Naive thymus-derived CD4-positive, alpha-beta T cell (primary cell): Measurements from ENCODE around the gene NTM. TPM values are rescaled to one million over a fixed set of nuclear protein-coding genes. Genes with fewer than 3 reads are reported as not detected.

Experiments
- ATAC-seq: fragments of 150-1000 bp; cut with Tn5 transposase; 2 replicates; pipeline ENCODE4 v1.10.0; 2021; ENCODE audit warnings: mild to moderate bottlenecking, moderate library complexity
- CTCF ChIA-PET: fragments of 350-600 bp; sonication (Branson Sonifier 250); formaldehyde crosslinking; loops from one replicate; lab custom pipeline; 2021; ENCODE audit warnings: antibody characterized with exemption; lab: Charles Lee
- POLR2A ChIA-PET: fragments of 350-600 bp; sonication (Branson Sonifier 250); formaldehyde crosslinking; loops from one replicate; lab custom pipeline; 2021; ENCODE audit warnings: antibody characterized with exemption, inconsistent platforms; lab: Charles Lee
- DNase-seq, 9 donors: peaks; one replicate each; pipeline versions ENCODE4 v3.0.0 to v3.0.0-alpha.2; 2020 to 2022; ENCODE audit warnings: mixed read lengths in 1 of 9
- H3K27ac ChIP-seq: one replicate; pipeline ENCODE4 v1.7.0; 2013; ENCODE audit warnings: mild to moderate bottlenecking, low read depth, low read length, moderate library complexity
- H3K27me3 ChIP-seq, 2 donors: one replicate each; pipeline ENCODE4 v1.7.0; 2013; ENCODE audit warnings: low read length in 2 of 2, mild to moderate bottlenecking in 2 of 2, moderate library complexity in 2 of 2; ENCODE audit not compliant: control insufficient read depth in 2 of 2, insufficient read depth in 2 of 2
- H3K36me3 ChIP-seq, 3 experiments: 1 replicate in 2 of 3; 2 replicates in 1 of 3; pipeline ENCODE4 v1.7.0; 2013; ENCODE audit warnings: low read length in 3 of 3, mild to moderate bottlenecking in 3 of 3, moderate library complexity in 1 of 3; ENCODE audit not compliant: insufficient read depth in 3 of 3, control insufficient read depth in 2 of 3
- H3K4me1 ChIP-seq, 2 donors: one replicate each; pipeline ENCODE4 v1.7.0; 2013; ENCODE audit warnings: low read length in 2 of 2, mild to moderate bottlenecking in 2 of 2, moderate library complexity in 1 of 2; ENCODE audit not compliant: control insufficient read depth in 2 of 2, insufficient read depth in 2 of 2
- H3K4me3 ChIP-seq: 2 replicates; pipeline ENCODE4 v1.7.0; 2013; ENCODE audit warnings: mild to moderate bottlenecking, low read length
- H3K9me3 ChIP-seq, 3 experiments: 1 replicate in 2 of 3; 2 replicates in 1 of 3; pipeline ENCODE4 v1.7.0; 2013; ENCODE audit warnings: low read length in 3 of 3; ENCODE audit not compliant: control insufficient read depth in 2 of 3
- H3K27ac Mint-ChIP-seq, 9 donors: one replicate each; pipeline ENCODE4 v1.8.0; 2020 to 2022; ENCODE audit warnings: mixed read lengths in 9 of 9, mild to moderate bottlenecking in 8 of 9, moderate library complexity in 5 of 9, inconsistent platforms in 2 of 9
- H3K27me3 Mint-ChIP-seq, 5 donors: one replicate each; pipeline ENCODE4 v1.8.0; 2021 to 2022; ENCODE audit warnings: mixed read lengths in 5 of 5, mild to moderate bottlenecking in 1 of 5
- H3K36me3 Mint-ChIP-seq, 5 donors: one replicate each; pipeline ENCODE4 v1.8.0; 2020 to 2022; ENCODE audit warnings: mixed read lengths in 5 of 5, mild to moderate bottlenecking in 3 of 5, inconsistent platforms in 1 of 5
- H3K4me1 Mint-ChIP-seq, 7 donors: one replicate each; pipeline ENCODE4 v1.8.0; 2020 to 2022; ENCODE audit warnings: mixed read lengths in 7 of 7, mild to moderate bottlenecking in 3 of 7, inconsistent platforms in 1 of 7
- H3K4me3 Mint-ChIP-seq, 10 donors: one replicate each; pipeline ENCODE4 v1.8.0; 2020 to 2022; ENCODE audit warnings: mild to moderate bottlenecking in 10 of 10, mixed read lengths in 10 of 10, moderate library complexity in 6 of 10, inconsistent platforms in 2 of 10
- H3K9me3 Mint-ChIP-seq, 11 donors: one replicate each; pipeline ENCODE4 v1.8.0; 2020 to 2022; ENCODE audit warnings: mixed read lengths in 11 of 11, mild to moderate bottlenecking in 4 of 11, inconsistent platforms in 1 of 11, moderate library complexity in 1 of 11
- intact Hi-C, 2 donors: fragments of 100-400 bp; cut with micrococcal nuclease; formaldehyde crosslinking; loops; one replicate each; pipeline ENCODE4 v1.15.1; 2023
- polyA plus RNA-seq, 2 donors: library from polyadenylated mRNA; unstranded; fragments of 300-500 nt; fragmentation: Illumina TruSeq; gene quantifications; one replicate each; pipeline ENCODE4 v1.2.3, GENCODE V29; 2021
- total RNA-seq, 6 experiments: library from RNA in 5 of 6; stranded (reverse) in 5 of 6; gene quantifications; 1 replicate in 5 of 6; 2 replicates in 1 of 6; pipeline ENCODE4 v1.2.3 and lab custom pipeline; 2021 to 2026

Gene NTM
- total and polyA plus RNA-seq, 7 experiments from 2014 or later, result not detected

DNA sequence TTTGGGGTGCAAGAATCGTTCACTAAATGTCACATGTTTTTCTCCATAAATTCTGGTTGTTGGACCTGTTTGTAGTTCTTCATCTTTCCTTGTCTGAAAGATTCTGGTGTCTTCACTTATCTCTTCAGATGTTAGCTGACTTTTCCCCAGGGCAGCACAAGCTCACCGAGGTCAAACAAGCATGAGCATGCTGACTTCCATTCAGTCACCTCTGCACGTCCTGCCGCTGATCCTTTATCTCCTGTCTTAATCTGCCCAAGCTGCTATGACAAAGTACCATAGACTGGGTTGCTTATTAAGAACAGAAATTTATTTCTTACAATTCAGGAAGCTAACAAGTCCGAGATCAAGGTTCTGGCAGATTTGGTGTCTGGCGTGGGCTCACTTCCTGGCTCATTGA is 800.6 kb downstream of the NTM start:
- H3K4me1 Mint-ChIP-seq, result no peaks in the 10 kb centered on the region
- Histone ChIP-seq H3K27ac (no peak overlapping the region), H3K9me3 (no peaks in the 10 kb centered on the region), H3K4me3 (no peak overlapping the region), H3K27me3 (no peaks in the 10 kb centered on the region), H3K4me1 (no peaks in the 10 kb centered on the region), H3K36me3 (no peaks in the 10 kb centered on the region)
- H3K27me3 Mint-ChIP-seq, result peaks cover 0 to 10% (median 0%) of the 10 kb centered on the region in 5 donors
- H3K9me3 Mint-ChIP-seq, result peaks cover 2 to 19% (median 7%) of the 10 kb centered on the region in 11 donors
- no peak for ATAC-seq
- H3K36me3 Mint-ChIP-seq, result no peaks in the 10 kb centered on the region
- ChIA-PET POLR2A (no interaction called here), CTCF (no interaction called here)
- intact Hi-C loops, result no loop called here
- DNase-seq, result no peak
- H3K4me3 Mint-ChIP-seq, result no peak overlapping the region
- no peak overlapping the region for H3K27ac Mint-ChIP-seq

DNA sequence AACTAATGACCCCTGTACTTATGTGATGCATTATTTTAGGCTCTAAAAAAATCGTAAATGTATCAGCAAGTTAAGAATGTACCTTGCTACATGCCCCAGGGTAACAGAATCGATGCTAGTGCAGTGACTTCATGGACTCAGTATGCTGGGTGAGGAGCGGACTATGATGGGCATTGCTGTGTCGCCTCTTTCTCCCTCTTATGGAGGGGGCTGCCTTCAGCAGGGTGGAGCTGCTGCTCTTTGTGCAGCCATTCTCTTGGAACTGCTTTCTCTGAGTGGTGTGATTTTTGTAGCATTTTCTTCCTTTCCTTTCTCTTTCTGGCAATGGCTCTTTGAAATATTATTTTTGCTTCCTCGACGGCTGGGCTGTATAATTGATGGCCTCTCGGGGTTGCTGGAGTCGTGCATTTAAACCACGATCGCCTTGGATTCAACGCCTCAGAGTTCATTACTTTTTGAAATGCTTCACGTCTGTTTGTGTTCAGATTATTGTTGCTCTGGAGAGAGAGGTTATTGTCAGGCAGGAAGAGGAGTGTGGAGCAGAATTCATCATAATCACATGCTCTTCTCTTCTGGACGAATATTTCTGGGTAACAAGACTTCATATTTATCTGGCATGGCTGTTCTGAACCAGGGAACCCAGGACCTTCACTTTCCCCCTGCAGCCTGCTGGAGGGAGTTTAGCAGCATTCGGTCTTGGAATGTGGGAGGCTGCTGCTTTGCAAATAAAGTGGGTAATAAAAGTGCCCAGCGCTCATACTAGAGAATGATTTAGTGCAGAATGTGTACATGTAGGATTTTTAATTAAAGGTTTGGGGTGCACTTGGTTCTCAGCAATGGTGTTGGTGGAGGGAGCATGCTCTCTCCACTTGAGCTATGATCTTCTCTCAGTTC is 804.2 kb downstream of the NTM start:
- ChIA-PET POLR2A (no interaction called here), CTCF (no interaction called here)
- no peaks in the 10 kb centered on the region for H3K4me1 ChIP-seq
- no peak overlapping the region for H3K4me3 Mint-ChIP-seq
- H3K36me3 Mint-ChIP-seq, result no peaks in the 10 kb centered on the region
- H3K9me3 Mint-ChIP-seq, result peaks cover 1 to 27% (median 7%) of the 10 kb centered on the region in 11 donors
- ATAC-seq (no peak), DNase-seq (no peak)
- no peaks in the 10 kb centered on the region for H3K27me3 ChIP-seq
- H3K4me1 Mint-ChIP-seq, result no peaks in the 10 kb centered on the region
- H3K36me3 ChIP-seq, result no peaks in the 10 kb centered on the region
- peaks cover 0 to 10% (median 0%) of the 10 kb centered on the region in 5 donors for H3K27me3 Mint-ChIP-seq
- intact Hi-C loops, result no loop called here
- H3K4me3 ChIP-seq, result no peak overlapping the region
- no peaks in the 10 kb centered on the region for H3K9me3 ChIP-seq
- H3K27ac ChIP-seq, result no peak overlapping the region
- H3K27ac Mint-ChIP-seq, result no peak overlapping the region

- Histone ChIP-seq H3K9me3 (no peaks in the 10 kb centered on the region), H3K27me3 (no peaks in the 10 kb centered on the region), H3K4me1 (no peaks in the 10 kb centered on the region), H3K27ac (no peak overlapping the region), H3K4me3 (no peak overlapping the region), H3K36me3 (no peaks in the 10 kb centered on the region)
- H3K9me3 Mint-ChIP-seq, result peaks cover 1 to 17% (median 6%) of the 10 kb centered on the region in 11 donors
- intact Hi-C loops, result no loop called here
- ChIA-PET POLR2A (no interaction called here), CTCF (no interaction called here)
- DNase-seq (no peak), ATAC-seq (no peak)
- no peak overlapping the region for H3K4me3 Mint-ChIP-seq
- peaks cover 0 to 10% (median 0%) of the 10 kb centered on the region in 5 donors for H3K27me3 Mint-ChIP-seq
- H3K36me3 Mint-ChIP-seq, result no peaks in the 10 kb centered on the region
- no peak overlapping the region for H3K27ac Mint-ChIP-seq
- H3K4me1 Mint-ChIP-seq, result no peaks in the 10 kb centered on the region
Measured at GRCh38 chr11:132177106-132177505, 806.7 kb downstream of the NTM start.

DNA sequence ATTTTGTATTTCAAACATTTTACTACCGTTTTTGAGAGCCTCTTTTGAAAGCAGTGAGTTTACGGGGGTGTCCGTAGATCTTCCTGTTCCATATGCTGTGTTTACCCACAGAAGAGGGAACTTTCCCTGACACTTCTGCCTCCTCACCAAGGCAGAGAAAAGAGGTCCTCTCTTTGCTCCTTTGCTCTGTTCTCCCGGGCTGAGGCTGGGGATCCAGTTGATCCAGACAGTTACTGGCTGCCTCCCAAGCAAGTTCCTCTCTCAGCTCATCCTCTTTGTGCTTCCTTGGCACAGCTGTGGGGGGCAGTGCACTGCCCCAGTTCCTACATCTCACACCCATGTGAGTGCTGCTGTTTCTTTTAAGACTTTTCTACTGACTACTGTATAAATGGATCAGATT is 813.7 kb downstream of the NTM start:
- Mint-ChIP-seq H3K4me3 (no peak overlapping the region), H3K4me1 (no peaks in the 10 kb centered on the region), H3K27ac (no peak overlapping the region), H3K36me3 (peaks cover 0 to 4% (median 0%) of the 10 kb centered on the region in 5 donors), H3K9me3 (peaks cover 0 to 19% (median 4%) of the 10 kb centered on the region in 11 donors), H3K27me3 (peaks cover 0 to 11% (median 0%) of the 10 kb centered on the region in 5 donors)
- CTCF ChIA-PET, result no interaction called here
- no peaks in the 10 kb centered on the region for H3K9me3 ChIP-seq
- DNase-seq (no peak), ATAC-seq (no peak)
- H3K36me3 ChIP-seq, result no peaks in the 10 kb centered on the region
- H3K27ac ChIP-seq, result no peak overlapping the region
- POLR2A ChIA-PET, result no interaction called here
- intact Hi-C loops, result loop anchor here in 1 of 2 donors (10.0 kb wide), 1 partner anchor 61 kb away; no protein-coding TSS in a partner anchor
- no peak overlapping the region for H3K4me3 ChIP-seq
- no peaks in the 10 kb centered on the region for H3K27me3 ChIP-seq
- no peaks in the 10 kb centered on the region for H3K4me1 ChIP-seq

- Mint-ChIP-seq H3K36me3 (peaks cover 0 to 7% (median 0%) of the 10 kb centered on the region in 5 donors), H3K4me1 (no peaks in the 10 kb centered on the region), H3K27me3 (peaks cover 0 to 19% (median 0%) of the 10 kb centered on the region in 5 donors), H3K27ac (no peak overlapping the region), H3K4me3 (no peak overlapping the region), H3K9me3 (peaks cover 0 to 19% (median 0%) of the 10 kb centered on the region in 11 donors)
- Histone ChIP-seq H3K9me3 (no peaks in the 10 kb centered on the region), H3K27ac (no peak overlapping the region), H3K27me3 (no peaks in the 10 kb centered on the region), H3K4me1 (no peaks in the 10 kb centered on the region), H3K36me3 (no peaks in the 10 kb centered on the region), H3K4me3 (no peak overlapping the region)
- DNase-seq (no peak), ATAC-seq (no peak)
- ChIA-PET POLR2A (no interaction called here), CTCF (interaction anchor here (0.6 kb wide), 1 partner anchor 44 kb away, joined by 3 read pairs; no protein-coding TSS in a partner anchor)
- intact Hi-C loops, result loop anchor here in 1 of 2 donors (10.0 kb wide), 1 partner anchor 59 kb away; no protein-coding TSS in a partner anchor
Measured at GRCh38 chr11:132185726-132186592, 815.5 kb downstream of the NTM start.

DNA sequence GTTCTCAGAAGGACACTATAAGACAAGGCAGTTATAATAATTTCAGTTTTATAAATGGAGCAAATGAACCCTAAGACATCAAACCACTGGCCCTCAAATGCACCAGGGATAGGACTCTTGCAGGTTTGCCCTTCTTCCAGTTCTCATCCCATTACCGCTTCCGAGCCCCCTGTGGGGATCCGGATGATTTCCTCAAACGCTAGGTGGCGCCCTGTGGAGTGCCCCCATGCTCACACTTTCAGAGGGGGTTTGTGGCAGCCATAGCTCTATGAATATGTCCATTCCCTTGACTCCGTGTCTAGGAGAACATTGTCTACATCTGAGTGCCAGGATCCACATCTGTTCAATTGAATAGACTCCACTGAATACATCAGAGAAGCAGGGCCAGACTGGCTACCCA is 816.3 kb downstream of the NTM start:
- H3K27ac Mint-ChIP-seq, result no peak overlapping the region
- peaks cover 0 to 19% (median 0%) of the 10 kb centered on the region in 5 donors for H3K27me3 Mint-ChIP-seq
- ChIA-PET POLR2A (no interaction called here), CTCF (no interaction called here)
- H3K4me3 ChIP-seq, result no peak overlapping the region
- H3K4me1 Mint-ChIP-seq, result no peaks in the 10 kb centered on the region
- peaks cover 0 to 19% (median 0%) of the 10 kb centered on the region in 11 donors for H3K9me3 Mint-ChIP-seq
- no peak overlapping the region for H3K27ac ChIP-seq
- no peak overlapping the region for H3K4me3 Mint-ChIP-seq
- H3K36me3 ChIP-seq, result no peaks in the 10 kb centered on the region
- no peaks in the 10 kb centered on the region for H3K4me1 ChIP-seq
- no peaks in the 10 kb centered on the region for H3K27me3 ChIP-seq
- H3K36me3 Mint-ChIP-seq, result peaks cover 0 to 7% (median 0%) of the 10 kb centered on the region in 5 donors
- ATAC-seq (no peak), DNase-seq (no peak)
- intact Hi-C loops, result loop anchor here in 1 of 2 donors (10.0 kb wide), 1 partner anchor 58 kb away; no protein-coding TSS in a partner anchor
- H3K9me3 ChIP-seq, result no peaks in the 10 kb centered on the region
